Activated T-helper 1 cell treated with anti-CD3 and anti-CD28 coated beads, Interleukin-12 subunit alpha, Interleukin-12 subunit beta, Interleukin-2, Interleukin-4 antibody, amounts not matched to agents 30 ng/mL and 10 ng/mL and 1 ng/mL, durations not matched to agents 14 hours and 24 hours and 36 hours (primary cell): ENCODE data around the gene AURKAIP1. TPM values are rescaled to one million over a fixed set of nuclear protein-coding genes. Genes with fewer than 3 reads are reported as not detected.
A peak's percentile ranks its signal among the peaks of the same experiment; 100 is the strongest.

Experiments used
- DNase-seq: peaks from one replicate; pipeline ENCODE4 v3.0.0; 2021; ENCODE audit warnings: low spot score
- H3K27ac Mint-ChIP-seq: one replicate; pipeline ENCODE4 v1.8.0; 2021; ENCODE audit warnings: mild to moderate bottlenecking, mixed read lengths
- H3K27me3 Mint-ChIP-seq: one replicate; pipeline ENCODE4 v1.8.0; 2022; ENCODE audit warnings: mild to moderate bottlenecking, moderate library complexity, mixed read lengths; ENCODE audit not compliant: insufficient read depth
- H3K36me3 Mint-ChIP-seq: one replicate; pipeline ENCODE4 v1.8.0; 2021; ENCODE audit warnings: low read depth, mixed read lengths
- H3K4me1 Mint-ChIP-seq: one replicate; pipeline ENCODE4 v1.8.0; 2021; ENCODE audit warnings: low read depth, mixed read lengths
- H3K4me3 Mint-ChIP-seq: one replicate; pipeline ENCODE4 v1.8.0; 2021; ENCODE audit warnings: mild to moderate bottlenecking, moderate library complexity, mixed read lengths
- H3K9me3 Mint-ChIP-seq: one replicate; pipeline ENCODE4 v1.8.0; 2021; ENCODE audit warnings: mixed read lengths
- intact Hi-C: fragments of 100-400 bp; cut with micrococcal nuclease; formaldehyde crosslinking; loops from one replicate; pipeline ENCODE4 v1.15.1; 2024
- total RNA-seq: library from RNA; stranded (reverse); gene quantifications from 2 replicates; pipeline ENCODE4 v1.2.3, GENCODE V29; 2022

Gene AURKAIP1
- total RNA-seq, 1 donor from 2014 or later, result 148 TPM

- peaks cover 22% of the 10 kb centered on the region for H3K27me3 Mint-ChIP-seq
- no peak for DNase-seq
- peaks cover 16% of the 10 kb centered on the region for H3K4me1 Mint-ChIP-seq
- H3K27ac Mint-ChIP-seq, result peak overlapping the region; percentile 84
- no peaks in the 10 kb centered on the region for H3K36me3 Mint-ChIP-seq
- H3K9me3 Mint-ChIP-seq, result no peaks in the 10 kb centered on the region
- intact Hi-C loops, result no loop called here
- H3K4me3 Mint-ChIP-seq, result peak overlapping the region; percentile 72
Measured at GRCh38 chr1:1351511-1352427, 23.2 kb downstream of the AURKAIP1 start.

- Mint-ChIP-seq H3K27ac (peak within 1 kb of the TSS; percentile 63), H3K4me3 (peak within 1 kb of the TSS; percentile 82), H3K36me3 (no peaks in the 10 kb centered on the region), H3K9me3 (no peaks in the 10 kb centered on the region), H3K27me3 (peaks cover 22% of the 10 kb centered on the region), H3K4me1 (peaks cover 19% of the 10 kb centered on the region)
- DNase-seq, result peak; percentile 56
- intact Hi-C loops, result loop anchor here (1.0 to 2.0 kb wide), 2 partner anchors 25 to 50 kb away; partner anchors contain the start of genes AURKAIP1 and CCNL2
Measured at GRCh38 chr1:1349256-1350012, 25.6 kb downstream of the AURKAIP1 start, which contains the start of gene DVL1. TSS of gene DVL1 (minus strand) at chr1:1349418. CDS start at chr1:1349065, 353 bp downstream.

DNA sequence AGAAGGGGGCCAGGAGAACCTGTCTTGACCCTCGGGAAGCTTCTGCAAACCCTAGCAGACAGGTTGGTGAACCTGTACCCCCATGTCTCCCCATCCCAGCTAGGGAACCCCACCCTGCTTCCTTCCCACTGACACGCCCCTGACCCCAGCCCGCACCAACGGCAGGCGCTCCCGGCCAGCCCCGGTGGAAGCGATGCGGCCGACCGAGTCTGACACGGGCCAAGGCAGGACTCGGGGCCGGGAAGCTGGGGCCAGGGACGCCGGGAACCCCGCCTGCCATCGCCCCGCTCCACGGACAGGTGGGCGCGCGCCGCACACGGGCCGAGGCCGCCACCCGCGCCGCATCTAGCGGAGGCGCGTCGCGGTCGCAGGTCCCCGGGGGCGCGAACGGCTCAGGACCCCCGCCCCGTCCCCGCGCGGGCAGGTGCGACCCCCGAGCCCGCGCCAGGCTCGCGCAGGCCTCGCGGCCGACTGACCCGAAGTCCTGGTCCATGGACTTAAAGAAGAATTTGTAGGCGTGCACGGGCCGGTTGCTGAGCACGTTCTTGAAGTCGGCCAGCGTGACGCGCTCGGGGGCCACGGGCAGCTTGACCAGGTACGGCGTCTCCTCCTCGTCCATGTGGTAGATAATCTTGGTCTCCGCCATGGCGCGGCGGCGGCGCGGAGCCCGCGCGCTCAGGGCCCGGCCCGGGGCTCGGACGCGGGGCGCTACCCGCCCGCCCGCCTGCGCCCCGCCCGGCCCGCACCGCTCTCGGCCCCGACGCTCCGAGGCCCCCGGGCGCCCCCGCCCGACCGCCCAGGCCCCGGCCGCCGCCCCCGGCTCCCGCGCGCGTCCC lies 26.4 kb downstream of the AURKAIP1 start:
- intact Hi-C loops, result loop anchor here (1.0 to 2.0 kb wide), 2 partner anchors 26 to 51 kb away; partner anchors contain the start of genes AURKAIP1 and CCNL2
- H3K4me3 Mint-ChIP-seq, result peak overlapping the region; percentile 82
- H3K9me3 Mint-ChIP-seq, result no peaks in the 10 kb centered on the region
- H3K27ac Mint-ChIP-seq, result peak overlapping the region; percentile 63
- peaks cover 19% of the 10 kb centered on the region for H3K4me1 Mint-ChIP-seq
- no peaks in the 10 kb centered on the region for H3K36me3 Mint-ChIP-seq
- H3K27me3 Mint-ChIP-seq, result peaks cover 15% of the 10 kb centered on the region
- no peak for DNase-seq

DNA sequence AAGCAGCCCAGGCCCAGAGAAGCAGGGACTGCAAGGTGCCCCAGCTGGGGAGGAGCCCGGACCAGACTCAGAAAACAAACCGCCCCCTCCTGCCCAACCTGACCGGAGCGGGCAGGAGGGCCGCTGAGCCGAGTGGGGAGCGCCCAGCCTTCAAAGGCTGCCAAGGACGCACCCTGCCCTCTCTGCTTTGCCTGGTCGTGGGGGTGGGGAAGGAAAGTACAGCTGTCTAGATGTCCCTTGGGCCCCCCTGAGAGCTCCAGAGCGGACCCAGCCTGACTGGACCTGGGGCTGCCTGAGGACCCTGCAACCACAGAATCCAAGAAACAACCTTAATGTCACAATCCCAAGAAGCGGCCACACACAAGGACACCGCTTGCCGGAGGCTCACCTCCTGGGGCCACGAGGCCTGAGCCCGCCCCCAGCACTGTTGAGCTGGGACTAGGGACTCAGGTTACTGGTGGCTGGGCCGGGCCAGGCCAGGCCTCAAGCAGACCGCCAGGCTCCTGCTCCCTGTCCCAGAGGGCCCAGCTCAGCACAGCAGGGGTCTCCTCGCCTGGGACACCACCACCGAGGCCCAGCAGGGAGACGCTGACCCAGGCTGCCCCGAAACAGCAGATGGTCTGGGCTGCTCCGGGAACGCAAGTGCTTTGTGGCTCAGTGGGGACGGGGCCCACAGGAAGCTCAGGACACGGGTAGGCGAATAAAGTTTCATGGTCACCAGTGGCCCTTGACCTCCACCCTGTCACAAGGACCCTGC lies 27.2 kb downstream of the AURKAIP1 start:
- Mint-ChIP-seq H3K4me1 (peaks cover 19% of the 10 kb centered on the region), H3K9me3 (no peaks in the 10 kb centered on the region), H3K4me3 (peak overlapping the region; percentile 82), H3K27ac (peak overlapping the region; percentile 63), H3K36me3 (no peaks in the 10 kb centered on the region), H3K27me3 (peaks cover 9% of the 10 kb centered on the region)
- DNase-seq, result no peak
- intact Hi-C loops, result loop anchor here (2.0 kb wide), 1 partner anchor 27 kb away; the partner anchor contains the start of gene AURKAIP1

DNA sequence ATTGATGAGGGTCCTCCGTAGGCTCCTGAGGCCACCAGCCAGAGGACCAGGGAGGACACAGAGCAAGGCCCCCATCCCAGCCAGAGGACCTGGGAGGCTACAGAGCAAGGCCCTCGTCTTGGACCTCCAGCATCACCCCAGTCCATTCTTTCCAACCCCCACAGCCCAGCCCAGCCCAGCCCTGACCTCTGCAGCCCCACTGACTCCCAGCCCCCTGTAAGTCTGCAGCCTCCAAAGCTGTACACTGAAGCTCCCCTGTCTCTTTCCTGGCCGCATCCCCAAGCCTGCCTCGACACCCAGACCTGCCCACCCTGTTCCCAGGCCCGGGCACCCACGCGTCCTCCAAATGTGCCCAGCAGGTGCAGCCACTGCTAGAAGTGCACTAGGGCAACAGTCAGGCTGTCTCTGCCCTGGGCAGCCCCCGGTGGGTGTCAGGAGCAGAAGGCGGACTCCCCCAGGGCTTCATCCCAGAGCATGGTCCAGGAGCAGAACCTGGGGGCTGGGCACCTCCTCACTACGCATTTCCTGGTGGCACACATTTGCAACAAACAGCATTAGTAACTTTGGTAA lies 27.9 kb downstream of the AURKAIP1 start:
- intact Hi-C loops, result no loop called here
- DNase-seq, result no peak
- H3K27ac Mint-ChIP-seq, result no peak overlapping the region

GRCh38 chr1:1346501-1346890 lies 28.5 kb downstream of the AURKAIP1 start:
- Mint-ChIP-seq H3K27ac (no peak overlapping the region), H3K9me3 (no peaks in the 10 kb centered on the region), H3K27me3 (no peaks in the 10 kb centered on the region), H3K4me3 (peak overlapping the region; percentile 82), H3K4me1 (peaks cover 12% of the 10 kb centered on the region), H3K36me3 (no peaks in the 10 kb centered on the region)
- intact Hi-C loops, result no loop called here
- no peak for DNase-seq

More for the DNA sequence above, 27.9 kb downstream of the AURKAIP1 start:
- no peaks in the 10 kb centered on the region for H3K9me3 Mint-ChIP-seq
- peaks cover 1% of the 10 kb centered on the region for H3K27me3 Mint-ChIP-seq
- peaks cover 12% of the 10 kb centered on the region for H3K4me1 Mint-ChIP-seq
- H3K4me3 Mint-ChIP-seq, result peak overlapping the region; percentile 82
- no peaks in the 10 kb centered on the region for H3K36me3 Mint-ChIP-seq

GRCh38 chr1:1345860-1346500 lies 29.0 kb downstream of the AURKAIP1 start:
- Mint-ChIP-seq H3K4me1 (peaks cover 12% of the 10 kb centered on the region), H3K27ac (no peak overlapping the region)
- intact Hi-C loops, result no loop called here

DNA sequence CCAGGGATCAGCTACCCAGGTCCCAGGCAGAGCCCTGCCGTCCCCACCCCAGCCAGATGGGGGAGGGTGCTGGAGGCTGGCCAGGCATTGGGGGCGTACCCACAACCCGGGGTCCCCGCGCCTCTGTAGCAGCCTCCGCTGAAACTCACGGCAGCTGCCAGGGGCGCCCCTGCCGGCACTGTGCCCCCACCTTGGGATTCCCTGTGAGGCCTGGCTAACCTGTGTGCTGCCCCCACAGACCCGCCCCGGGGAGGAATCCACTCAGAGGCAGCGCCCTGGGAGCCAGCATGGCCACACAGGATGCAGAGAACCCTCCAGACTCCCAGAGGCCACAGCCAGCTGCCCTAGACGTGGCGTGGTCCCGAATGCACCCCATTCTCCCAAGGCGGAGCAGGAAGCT lies 29.6 kb downstream of the AURKAIP1 start:
- Mint-ChIP-seq H3K27ac (no peak overlapping the region), H3K27me3 (no peaks in the 10 kb centered on the region), H3K4me1 (peaks cover 12% of the 10 kb centered on the region), H3K9me3 (no peaks in the 10 kb centered on the region), H3K4me3 (no peak overlapping the region), H3K36me3 (peaks cover 10% of the 10 kb centered on the region)
- intact Hi-C loops, result no loop called here
- no peak for DNase-seq

More at GRCh38 chr1:1345860-1346500, 29.0 kb downstream of the AURKAIP1 start:
- DNase-seq, result no peak
- Mint-ChIP-seq H3K4me3 (no peak overlapping the region), H3K9me3 (no peaks in the 10 kb centered on the region), H3K27me3 (no peaks in the 10 kb centered on the region), H3K36me3 (peaks cover 4% of the 10 kb centered on the region)

DNA sequence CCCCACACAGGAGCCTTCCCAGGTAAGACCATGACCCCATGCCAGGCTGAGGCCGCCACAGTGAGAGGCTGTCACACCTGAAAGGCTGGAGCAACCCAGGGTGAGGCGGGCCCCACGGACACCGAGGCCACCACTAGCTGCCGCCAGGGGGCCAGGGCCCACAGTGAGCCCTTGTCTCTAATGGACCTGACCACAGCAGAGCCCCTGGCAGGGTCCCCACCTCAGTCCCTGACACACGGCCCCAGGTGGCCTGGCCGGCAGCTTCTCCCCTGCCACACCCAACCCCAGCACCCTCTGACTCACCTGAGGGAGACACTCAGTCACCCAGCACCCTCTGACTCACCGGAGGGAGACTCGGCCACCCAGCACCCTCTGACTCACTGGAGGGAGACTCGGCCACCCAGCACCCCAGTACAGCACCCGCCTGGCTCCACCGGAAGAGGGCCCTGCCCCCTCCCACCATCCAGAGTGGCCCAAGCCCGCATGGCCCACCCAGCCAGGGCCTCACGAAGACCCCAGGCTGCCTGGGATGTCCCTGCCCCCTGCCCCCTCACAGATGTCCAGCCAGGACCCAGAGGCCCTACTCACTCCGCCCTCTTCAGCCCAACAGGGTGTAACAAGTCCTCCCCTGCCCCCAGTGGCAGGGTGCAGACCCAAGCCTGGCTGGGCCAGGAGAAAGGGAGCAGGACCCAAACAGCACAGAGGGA lies 30.2 kb downstream of the AURKAIP1 start:
- peaks cover 10% of the 10 kb centered on the region for H3K36me3 Mint-ChIP-seq
- H3K9me3 Mint-ChIP-seq, result no peaks in the 10 kb centered on the region
- H3K4me1 Mint-ChIP-seq, result peaks cover 12% of the 10 kb centered on the region
- no peaks in the 10 kb centered on the region for H3K27me3 Mint-ChIP-seq
- intact Hi-C loops, result no loop called here
- no peak overlapping the region for H3K27ac Mint-ChIP-seq
- no peak overlapping the region for H3K4me3 Mint-ChIP-seq
- DNase-seq, result no peak

GRCh38 chr1:1343811-1344421 lies 31.1 kb downstream of the AURKAIP1 start:
- H3K4me1 Mint-ChIP-seq, result peaks cover 12% of the 10 kb centered on the region
- no peak for DNase-seq
- no peak overlapping the region for H3K27ac Mint-ChIP-seq
- peaks cover 10% of the 10 kb centered on the region for H3K36me3 Mint-ChIP-seq
- no peak overlapping the region for H3K4me3 Mint-ChIP-seq
- intact Hi-C loops, result no loop called here
- H3K9me3 Mint-ChIP-seq, result no peaks in the 10 kb centered on the region
- H3K27me3 Mint-ChIP-seq, result no peaks in the 10 kb centered on the region
